Pancreas (tissue), 10 donors: Measurements from ENCODE around the gene NELL1. TPM values are rescaled to one million over a fixed set of nuclear protein-coding genes. Genes with fewer than 3 reads are reported as not detected.

Source experiments
- ATAC-seq, 4 donors: fragments of 200-7000 bp; cut with Tn5 transposase; one replicate each; pipeline versions ENCODE4 v1.8.0 to v1.9.1; 2020; ENCODE audit warnings: mild to moderate bottlenecking in 4 of 4, moderate library complexity in 4 of 4
- DNase-seq, 6 donors: peaks; one replicate each; pipeline ENCODE4 v3.0.0-alpha.2; 2020
- FAIRE-seq: peaks from 2 replicates; lab custom pipeline; 2012; peaks lifted over from hg19 to GRCh38; lab: Jason Lieb, UNC
- H3K27ac ChIP-seq, 4 donors: fragments of 200-600 bp; sonication (generic); 1 replicate in 3 of 4; 2 replicates in 1 of 4; pipeline versions ENCODE4 v1.5.0 to v1.8.0; 2020
- H3K27me3 ChIP-seq, 4 donors: fragments of 200-600 bp; one replicate each; pipeline ENCODE4 v1.8.0; 2021
- H3K36me3 ChIP-seq, 3 donors: fragments of 200-600 bp; sonication (generic) in 1 of 3; one replicate each; pipeline versions ENCODE4 v1.5.0 to v1.8.0; 2020 to 2021
- H3K4me1 ChIP-seq, 3 donors: fragments of 200-600 bp; one replicate each; pipeline ENCODE4 v1.8.0; 2021
- H3K4me3 ChIP-seq, 4 donors: fragments of 200-600 bp; sonication (generic) in 2 of 4; one replicate each; pipeline versions ENCODE4 v1.5.0 to v1.8.0; 2020 to 2021
- H3K9me3 ChIP-seq, 4 donors: fragments of 200-600 bp; one replicate each; pipeline ENCODE4 v1.8.0; 2021
- WGBS, 2 donors: extraction: QIAGEN DNeasy Blood & Tissue Kit; methylation state at CpG; one replicate each; pipeline ENCODE4 v1.1.7; 2013; 5-methylcytosine and 5-hydroxymethylcytosine counted together
- intact Hi-C, 3 donors: fragments of 100-400 bp; cut with DNase I; formaldehyde crosslinking; loops; one replicate each; pipeline versions ENCODE4 v1.11.1 to v1.14.2; 2022
- polyA plus RNA-seq, 2 donors: library from polyadenylated mRNA; stranded (reverse); fragments of 200-250 nt; gene quantifications; one replicate each; pipeline ENCODE4 v1.2.3, GENCODE V29; 2013
- total RNA-seq, 6 donors: library from RNA; stranded (reverse); fragmentation: NEBNext Ultra II Directional in 4 of 6; extraction: Animal tissue kit (Norgen Biotek cat#: 25700) in 4 of 6; gene quantifications; one replicate each; pipeline versions ENCODE4 v1.2.1 to v1.2.4, GENCODE V29; 2021 to 2023
- TF ChIP-seq, protein P1 (sequence below), 4 donors: fragments of 200-600 bp; sonication (generic) in 3 of 4; IDR thresholded peaks; one replicate each; pipeline versions ENCODE4 v1.5.0 to v1.8.0; 2021; ENCODE audit warnings: antibody characterized with exemption in 4 of 4
- donor health status: healthy with polysubstance abuse.
- donor health status: DM: no; HTN: no; CAD: no; lungs with moderate emphysema.
- donor health status: DM: no; HTN: no; CAD: no.
- donor health status: control.
- donor health status: control.
- donor health status: Bipolar disorder and iron deficiency.
- donor health status: DM: yes; HTN: yes; CAD: no.
- donor health status: DM: no; HTN: no; CAD: no.
- donor health status: DM: no; HTN: no; CAD: no.
- donor health status: DM: yes; HTN: yes; CAD: no.

NELL1 gene
- total and polyA plus RNA-seq, 8 donors: not detected

DNA sequence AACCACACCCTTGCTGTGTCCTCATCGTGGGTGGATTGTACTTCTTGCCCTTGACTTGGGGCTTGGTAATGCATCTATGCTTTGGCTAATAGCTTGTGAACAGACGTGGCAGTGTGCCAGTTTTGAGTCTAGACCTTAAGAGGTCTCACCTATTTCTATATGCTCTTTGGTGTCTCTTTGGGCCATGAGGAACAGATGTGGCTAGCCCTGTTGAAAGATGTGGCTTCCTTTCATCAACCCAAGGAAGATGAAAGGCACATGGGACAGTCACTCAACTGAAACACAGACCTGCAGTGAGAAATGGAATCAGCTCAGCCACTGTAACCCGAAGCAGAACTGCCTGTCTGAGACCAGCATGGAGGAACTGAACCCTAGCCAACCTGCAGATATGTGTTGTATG lies 7.9 kb upstream of the NELL1 start:
- H3K9me3 ChIP-seq: no peaks in the 10 kb centered on the region
- H3K27me3 ChIP-seq: no peaks in the 10 kb centered on the region
- DNase-seq (no peak), FAIRE-seq (no peak), ATAC-seq (no peak)
- intact Hi-C loops: no loop called here
- H3K36me3 ChIP-seq: no peaks in the 10 kb centered on the region
- no peak overlapping the region for H3K4me3 ChIP-seq
- no peaks in the 10 kb centered on the region for H3K4me1 ChIP-seq
- TF ChIP-seq, protein P1, sequence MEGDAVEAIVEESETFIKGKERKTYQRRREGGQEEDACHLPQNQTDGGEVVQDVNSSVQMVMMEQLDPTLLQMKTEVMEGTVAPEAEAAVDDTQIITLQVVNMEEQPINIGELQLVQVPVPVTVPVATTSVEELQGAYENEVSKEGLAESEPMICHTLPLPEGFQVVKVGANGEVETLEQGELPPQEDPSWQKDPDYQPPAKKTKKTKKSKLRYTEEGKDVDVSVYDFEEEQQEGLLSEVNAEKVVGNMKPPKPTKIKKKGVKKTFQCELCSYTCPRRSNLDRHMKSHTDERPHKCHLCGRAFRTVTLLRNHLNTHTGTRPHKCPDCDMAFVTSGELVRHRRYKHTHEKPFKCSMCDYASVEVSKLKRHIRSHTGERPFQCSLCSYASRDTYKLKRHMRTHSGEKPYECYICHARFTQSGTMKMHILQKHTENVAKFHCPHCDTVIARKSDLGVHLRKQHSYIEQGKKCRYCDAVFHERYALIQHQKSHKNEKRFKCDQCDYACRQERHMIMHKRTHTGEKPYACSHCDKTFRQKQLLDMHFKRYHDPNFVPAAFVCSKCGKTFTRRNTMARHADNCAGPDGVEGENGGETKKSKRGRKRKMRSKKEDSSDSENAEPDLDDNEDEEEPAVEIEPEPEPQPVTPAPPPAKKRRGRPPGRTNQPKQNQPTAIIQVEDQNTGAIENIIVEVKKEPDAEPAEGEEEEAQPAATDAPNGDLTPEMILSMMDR (IDR thresholded peaks at IDR 0.05): no peak
- H3K27ac ChIP-seq: no peak overlapping the region
- 38 to 49% methylated on average over 3 of the region's 3 CpGs for WGBS, 2 donors

DNA sequence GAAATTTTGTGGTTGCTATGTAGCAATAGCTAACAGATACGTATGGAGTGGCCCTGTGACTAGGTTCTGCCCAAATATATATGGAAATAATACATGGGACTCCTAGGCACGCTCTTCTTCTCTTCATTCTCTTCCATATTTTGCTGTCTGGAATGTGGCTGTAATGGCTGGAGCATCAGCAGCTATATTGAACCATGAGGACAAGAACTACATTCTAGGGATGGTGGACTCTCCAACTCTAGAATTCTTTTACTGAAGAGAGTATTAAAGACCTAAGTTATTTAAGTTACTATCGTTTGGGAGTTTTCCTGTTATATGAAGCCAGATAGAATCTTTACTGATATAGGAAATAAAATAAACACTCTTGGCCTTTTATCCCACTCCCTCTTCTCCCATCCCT lies 7.5 kb upstream of the NELL1 start:
- H3K4me1 ChIP-seq: no peaks in the 10 kb centered on the region
- TF ChIP-seq, protein P1 (IDR thresholded peaks at IDR 0.05): no peak
- WGBS, 2 donors: 65 to 79% methylated on average over 3 of the region's 3 CpGs
- no peaks in the 10 kb centered on the region for H3K36me3 ChIP-seq
- H3K27me3 ChIP-seq: no peaks in the 10 kb centered on the region
- no peak overlapping the region for H3K4me3 ChIP-seq
- FAIRE-seq: no peak
- H3K27ac ChIP-seq: no peak overlapping the region
- ATAC-seq: no peak
- intact Hi-C loops: no loop called here
- H3K9me3 ChIP-seq: no peaks in the 10 kb centered on the region
- DNase-seq: no peak

DNA sequence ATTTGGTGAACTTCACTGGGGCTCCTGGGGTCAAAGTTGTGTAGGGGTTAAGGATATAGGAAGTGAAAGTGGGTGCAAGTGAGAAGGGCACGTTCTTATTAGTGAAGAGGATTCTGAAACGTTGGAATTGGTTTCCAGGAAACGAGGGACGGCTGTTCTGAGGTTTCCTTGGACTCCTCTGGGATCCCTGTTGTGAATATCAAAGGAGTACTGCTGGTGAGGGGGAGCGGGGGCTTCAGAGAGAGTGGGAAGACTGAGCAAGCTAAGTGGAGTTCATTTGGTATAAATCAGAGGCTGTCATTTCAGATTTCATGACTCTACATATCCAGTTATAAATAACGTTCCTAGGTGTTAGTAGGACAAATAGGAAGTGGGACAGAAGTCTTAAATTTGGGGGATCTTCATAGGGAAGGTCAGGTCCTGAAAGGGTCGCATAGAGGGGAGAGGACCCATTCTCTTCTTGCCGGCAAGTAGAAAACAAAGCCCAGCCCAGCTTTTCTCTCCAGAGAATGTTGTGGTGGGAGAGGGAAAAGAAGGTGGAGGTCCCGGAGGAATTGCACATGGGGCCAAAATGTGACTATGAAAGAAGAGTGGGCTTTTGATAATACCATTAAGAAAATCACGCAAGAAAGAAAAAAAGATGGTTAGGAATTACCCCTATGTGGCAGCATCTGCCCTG lies 1.1 kb upstream of the NELL1 start:
- H3K9me3 ChIP-seq: no peaks in the 10 kb centered on the region
- H3K4me3 ChIP-seq: no peak overlapping the region
- intact Hi-C loops: no loop called here
- no peaks in the 10 kb centered on the region for H3K4me1 ChIP-seq
- no peak overlapping the region for H3K27ac ChIP-seq
- peaks cover 0 to 10% (median 3%) of the 10 kb centered on the region in 4 donors for H3K27me3 ChIP-seq
- TF ChIP-seq, protein P1 (IDR thresholded peaks at IDR 0.05): no peak
- DNase-seq (no peak), ATAC-seq (no peak), FAIRE-seq (no peak)
- 9 to 14% methylated on average over 10 of the region's 10 CpGs for WGBS, 2 donors
- H3K36me3 ChIP-seq: no peaks in the 10 kb centered on the region

DNA sequence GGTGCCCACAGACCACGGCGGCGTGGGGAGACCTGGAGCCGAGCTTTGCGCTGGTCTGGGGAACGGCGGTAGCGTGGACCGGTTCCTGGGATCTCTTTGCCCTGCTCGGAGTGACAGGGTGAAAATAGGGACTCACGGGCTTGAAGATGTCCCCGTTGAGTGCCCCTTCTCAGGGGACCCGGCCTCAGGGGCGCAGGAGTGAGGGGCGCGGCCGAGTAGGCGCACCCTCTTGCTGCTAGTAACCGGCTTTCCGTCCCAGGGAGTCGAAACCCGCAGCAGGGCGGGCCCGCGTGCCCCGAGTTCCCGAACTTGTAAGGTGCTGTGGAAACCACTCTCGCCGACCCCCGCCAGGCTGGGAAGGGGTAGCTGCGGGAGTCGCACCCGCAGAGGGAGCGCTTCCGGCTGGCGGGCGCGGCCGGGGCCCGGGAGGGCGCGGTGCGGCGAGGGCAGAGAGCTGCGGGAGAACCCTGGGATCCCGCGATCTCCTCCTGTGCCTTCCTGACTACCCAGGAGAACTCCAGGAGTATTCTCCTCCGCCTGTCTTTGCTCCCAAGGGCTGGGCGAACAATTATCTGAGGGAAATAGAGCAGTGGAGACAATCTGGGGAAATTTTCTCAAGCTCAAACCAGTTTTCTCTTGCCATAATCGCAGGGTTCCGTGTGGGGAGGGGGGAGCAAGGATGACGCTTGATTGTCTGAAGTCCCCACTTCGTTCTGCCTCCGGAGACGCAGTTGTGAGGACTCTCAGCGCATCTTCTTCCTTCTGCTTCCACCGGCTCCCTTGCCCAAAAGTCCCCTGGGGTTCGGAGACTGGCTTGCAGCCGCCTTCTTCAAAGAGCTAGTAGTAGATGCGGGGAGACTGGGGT lies 666 bp downstream of the NELL1 start:
- ATAC-seq: no peak
- Histone ChIP-seq H3K4me1 (no peaks in the 10 kb centered on the region), H3K27ac (no peak overlapping the region), H3K9me3 (no peaks in the 10 kb centered on the region), H3K27me3 (peaks cover 0 to 10% (median 3%) of the 10 kb centered on the region in 4 donors), H3K4me3 (peak overlapping the region in 1 of 4 donors; percentile 11), H3K36me3 (no peaks in the 10 kb centered on the region)
- 2% methylated on average over 60 of the region's 60 CpGs for WGBS, 2 donors
- no peak for FAIRE-seq
- peak in 2 of 6 donors; percentile 57 to 76 for DNase-seq
- TF ChIP-seq, protein P1 (IDR thresholded peaks at IDR 0.05): no peak
- intact Hi-C loops: no loop called here
